GM19455 (cell line): ENCODE results near the gene NDUFS8.

Source experiments
- ATAC-seq: cut with Tn5 transposase; IDR thresholded peaks from one replicate; pipeline ENCODE4 v1.9.1; 2021; ENCODE audit not compliant: unreplicated experiment

Gene NDUFS8

GRCh38 chr11:68048681-68049508 lies 18.4 kb downstream of the NDUFS8 start:
- no peak for ATAC-seq

- ATAC-seq, result no peak
These were observed 19.3 kb downstream of the NDUFS8 start for GRCh38 chr11:68049509-68050370.

DNA sequence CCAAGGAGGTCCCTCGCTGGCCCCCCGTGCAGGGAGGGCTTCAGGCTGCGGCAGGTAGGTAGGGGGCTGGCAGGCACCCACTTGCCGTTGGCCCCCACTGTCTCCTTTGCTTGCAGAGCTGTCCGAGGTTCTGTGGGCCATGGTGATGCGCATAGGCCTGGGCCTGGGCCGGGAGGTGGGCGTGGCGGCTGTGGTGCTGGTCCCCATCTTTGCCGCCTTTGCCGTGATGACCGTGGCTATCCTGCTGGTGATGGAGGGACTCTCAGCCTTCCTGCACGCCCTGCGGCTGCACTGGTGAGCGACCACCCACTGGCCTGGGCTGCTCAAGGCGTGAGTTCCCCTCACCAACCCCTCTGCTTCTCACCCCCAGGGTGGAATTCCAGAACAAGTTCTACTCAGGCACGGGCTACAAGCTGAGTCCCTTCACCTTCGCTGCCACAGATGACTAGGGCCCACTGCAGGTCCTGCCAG lies 19.9 kb downstream of the NDUFS8 start:
- ATAC-seq, result no peak

- ATAC-seq, result no peak
These were observed 21.0 kb downstream of the NDUFS8 start for GRCh38 chr11:68051191-68052136.

GRCh38 chr11:68052137-68052873 lies 21.8 kb downstream of the NDUFS8 start:
- ATAC-seq, result no peak

- ATAC-seq, result no peak
These were observed 22.6 kb downstream of the NDUFS8 start for GRCh38 chr11:68053117-68053516.

GRCh38 chr11:68053981-68054812 lies 23.7 kb downstream of the NDUFS8 start:
- ATAC-seq, result no peak

DNA sequence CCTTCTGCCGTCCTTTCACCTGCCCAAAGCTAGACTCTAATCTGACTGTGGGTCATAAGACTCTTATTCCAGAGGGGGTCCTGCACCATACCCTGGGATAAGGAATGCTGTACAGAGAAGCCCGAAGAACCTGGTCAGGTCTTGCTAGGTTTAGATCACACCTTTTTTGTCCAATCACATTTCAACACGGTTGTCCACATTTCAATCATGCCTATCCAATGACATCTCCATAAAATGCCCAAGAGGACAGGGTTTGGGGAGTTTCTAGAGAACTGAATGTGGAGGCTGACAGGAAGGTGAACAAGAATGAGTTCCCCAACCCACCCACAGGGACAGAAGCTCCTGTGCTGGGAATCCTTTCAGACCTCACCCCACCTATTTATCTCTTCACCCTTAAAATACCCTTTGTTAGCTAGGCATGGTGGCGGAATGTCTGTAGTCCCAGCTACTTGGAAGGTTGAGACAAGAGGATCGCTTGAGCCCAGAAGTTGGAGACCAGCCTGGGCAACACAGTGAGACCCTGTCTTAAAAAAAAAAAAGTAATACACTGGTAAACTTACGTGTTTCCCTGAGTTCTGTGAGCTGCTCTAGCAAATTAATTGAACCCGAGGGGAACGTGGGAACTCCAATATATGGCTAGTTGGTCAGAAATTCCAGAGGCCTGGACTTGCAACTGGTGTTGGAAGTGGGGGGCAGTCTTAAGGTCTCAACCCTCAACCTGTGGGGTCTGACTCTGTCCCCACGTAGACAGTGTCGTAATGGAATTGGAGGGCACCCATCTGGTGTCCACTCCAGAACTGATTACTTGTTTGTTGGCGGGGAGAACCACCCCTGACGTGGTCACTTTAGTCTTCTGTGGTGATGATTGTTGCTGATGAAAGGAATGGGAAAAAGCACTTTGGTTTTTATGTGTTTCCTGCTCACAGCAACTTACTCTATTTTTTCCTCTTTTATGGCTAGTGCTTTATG lies 26.1 kb downstream of the NDUFS8 start:
- ATAC-seq, result no peak

DNA sequence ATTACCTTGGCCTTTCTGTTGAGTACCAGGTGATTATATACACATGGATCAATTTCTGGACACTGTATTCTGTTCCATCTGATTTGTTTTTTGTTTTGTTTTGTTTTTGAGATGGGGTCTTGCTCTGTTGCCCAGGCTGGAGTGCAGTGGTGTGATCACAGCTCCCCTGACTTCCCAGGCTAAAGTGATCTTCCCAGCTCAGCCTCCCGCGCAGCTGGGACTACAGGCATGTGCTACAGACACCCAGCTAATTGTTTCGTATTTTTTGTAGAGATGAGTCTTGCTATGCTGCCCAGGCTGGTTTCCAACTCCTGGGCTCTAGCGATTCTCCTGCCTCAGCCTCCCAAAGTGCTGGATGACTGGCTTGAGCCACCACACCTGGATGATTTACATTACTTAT lies 27.3 kb downstream of the NDUFS8 start:
- no peak for ATAC-seq

- no peak for ATAC-seq
These were observed 31.0 kb downstream of the NDUFS8 start for GRCh38 chr11:68061508-68061907.

DNA sequence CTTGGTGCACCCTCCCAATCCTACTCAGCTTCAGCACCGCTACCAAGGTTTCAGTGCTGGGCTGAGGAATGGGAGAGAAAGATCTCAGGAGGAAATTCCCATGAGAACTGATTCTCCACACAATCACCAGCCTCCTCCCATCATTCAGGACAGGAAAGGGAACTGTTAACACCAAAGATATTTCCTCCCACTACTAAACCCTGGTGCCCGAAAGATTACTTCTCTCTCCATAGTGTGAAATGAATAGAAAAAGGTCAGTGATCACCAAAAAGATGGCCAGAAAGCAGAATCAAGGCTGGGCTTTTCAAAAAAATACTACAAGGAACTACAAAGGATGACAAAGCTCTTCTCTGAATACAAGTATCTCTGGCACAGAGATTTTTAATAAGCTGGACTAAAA lies 34.4 kb downstream of the NDUFS8 start:
- no peak for ATAC-seq

- no peak for ATAC-seq
These were observed 35.4 kb downstream of the NDUFS8 start for GRCh38 chr11:68065841-68066240.

DNA sequence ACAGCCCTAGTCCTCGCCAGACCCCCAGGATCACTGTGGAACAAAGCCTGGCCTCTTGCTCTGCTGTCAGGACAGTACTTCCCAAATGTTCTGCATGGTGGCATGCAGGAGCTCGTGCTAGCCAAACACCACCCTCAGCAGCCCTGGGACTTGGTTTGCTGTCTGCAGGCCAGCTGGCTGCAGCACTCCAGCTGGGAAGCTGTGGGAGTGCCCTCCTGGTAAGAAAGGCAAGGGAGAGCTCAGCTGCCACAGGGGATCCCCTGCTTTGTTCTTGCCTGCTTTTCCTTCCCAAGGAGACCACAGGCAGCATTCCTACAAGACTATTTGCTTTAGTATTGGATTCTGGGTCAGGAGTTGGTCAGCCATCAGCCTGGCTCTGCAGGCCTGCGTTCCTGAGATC lies 36.3 kb downstream of the NDUFS8 start:
- no peak for ATAC-seq

- no peak for ATAC-seq
These were observed 37.5 kb downstream of the NDUFS8 start for GRCh38 chr11:68067991-68068390.

DNA sequence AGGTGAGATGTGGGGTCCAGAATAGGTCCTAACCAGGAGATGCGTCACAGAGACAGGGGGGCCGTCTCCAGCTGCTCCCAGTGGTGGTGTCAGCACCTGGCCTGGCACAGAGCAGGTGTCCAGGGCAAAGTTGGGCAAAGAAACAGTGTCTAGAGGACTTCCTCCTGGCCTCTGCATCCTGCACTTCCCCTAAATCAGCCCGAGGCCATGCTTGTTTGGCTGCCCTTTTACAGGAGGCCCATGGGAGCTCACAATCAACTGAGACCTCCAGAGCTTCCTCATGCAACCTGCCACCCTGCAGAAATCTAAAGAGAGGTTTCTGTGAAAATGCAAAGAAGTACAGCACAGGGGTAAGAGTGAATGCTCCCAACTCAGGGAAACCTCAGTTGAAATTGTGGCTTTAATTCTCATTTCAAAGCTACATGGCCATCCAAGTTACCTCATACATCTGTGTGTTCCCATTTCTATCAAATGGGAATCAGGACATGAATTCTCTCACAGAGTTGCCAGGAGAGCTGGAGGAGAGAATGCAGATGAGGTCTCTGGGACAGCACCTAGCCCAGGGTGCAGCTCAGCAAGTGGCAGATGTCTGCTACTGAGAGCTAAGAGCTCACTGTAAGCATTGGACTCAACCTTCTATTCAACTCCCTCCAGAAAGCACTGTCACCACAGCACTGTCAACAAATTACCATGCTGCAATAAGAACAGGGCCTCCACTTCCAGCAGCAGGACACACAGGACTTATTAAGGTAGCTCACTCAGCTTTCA lies 41.0 kb downstream of the NDUFS8 start:
- ATAC-seq, result no peak

- no peak for ATAC-seq
These were observed 44.3 kb downstream of the NDUFS8 start for GRCh38 chr11:68074584-68075352.
